Activated naive CD8-positive, alpha-beta T cell treated with anti-CD3 and anti-CD28 coated beads, Interleukin-2, amount 50 U/mL, for 16 hours (primary cell): ENCODE results near the gene TTC7B.

ENCODE experiments used
- DNase-seq: peaks from one replicate; pipeline ENCODE4 v3.0.0-alpha.2; 2020; ENCODE audit warnings: low read depth, low spot score

The TTC7B gene

DNA sequence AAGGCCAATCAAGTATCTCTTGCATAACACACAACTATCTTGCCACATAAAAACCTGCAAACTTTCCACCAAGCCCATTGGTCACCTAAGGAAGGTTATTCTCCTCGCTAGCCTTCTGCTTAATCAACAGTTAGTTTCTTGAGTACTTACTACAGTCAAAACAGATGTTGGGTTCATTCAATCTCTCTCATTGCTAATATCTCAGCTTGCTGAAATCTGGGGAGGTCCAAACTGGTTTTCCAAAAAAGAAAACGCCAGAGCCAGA, 74.6 kb downstream of the TTC7B start:
- no peak for DNase-seq

DNA sequence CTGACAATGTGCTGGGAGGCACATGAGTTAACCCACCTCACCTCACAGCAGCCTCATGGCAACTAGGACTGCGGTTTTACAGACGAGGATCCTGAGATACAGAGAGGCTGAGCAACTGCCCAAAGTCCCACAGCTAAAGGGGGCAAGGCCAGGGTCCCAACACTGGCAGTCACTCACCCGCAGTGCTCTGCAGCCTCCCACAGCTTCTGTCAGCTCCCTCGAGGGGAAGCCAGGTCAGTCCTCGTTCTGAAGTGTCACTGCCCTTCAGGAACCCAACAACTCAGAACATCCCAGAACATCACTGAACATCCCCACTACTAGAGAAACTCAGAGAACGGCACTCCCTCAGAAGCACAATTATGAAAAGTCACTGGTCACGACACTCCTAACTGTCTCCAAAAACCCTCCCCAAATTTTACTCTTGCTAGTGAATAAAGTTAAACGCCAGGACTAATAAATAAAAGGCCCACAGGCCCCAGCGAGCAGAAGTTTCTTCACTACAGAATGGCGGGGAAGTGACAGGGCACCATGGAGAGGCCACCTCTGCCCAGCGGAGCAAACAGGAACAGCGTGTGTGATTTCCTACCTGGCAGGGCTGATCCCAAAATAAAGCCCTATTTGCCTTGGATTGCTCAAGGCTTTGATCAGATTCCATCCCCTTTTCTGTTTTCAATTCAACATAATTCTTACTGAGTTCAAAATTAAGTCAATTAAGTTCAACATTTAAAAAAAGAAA, 75.1 kb downstream of the TTC7B start:
- no peak for DNase-seq

DNA sequence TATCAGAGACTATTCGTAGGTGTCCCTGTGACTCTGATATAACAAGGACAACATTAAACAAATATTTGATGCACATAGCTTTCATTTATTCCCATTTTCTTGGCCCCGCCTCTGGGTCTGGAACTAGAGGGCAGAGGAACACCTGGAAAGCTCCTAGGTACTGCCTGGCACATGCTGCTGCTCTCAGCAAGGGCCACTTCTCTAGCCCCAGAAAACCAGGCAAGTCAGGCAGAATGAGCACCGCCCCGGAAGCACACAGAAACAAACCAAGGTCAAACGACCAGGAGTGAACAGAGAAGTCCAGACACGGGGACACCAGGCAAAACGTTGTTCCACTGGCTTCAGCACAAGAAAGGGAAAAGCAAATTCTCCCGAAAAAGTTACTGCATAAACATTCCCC, 76.1 kb downstream of the TTC7B start:
- no peak for DNase-seq

DNA sequence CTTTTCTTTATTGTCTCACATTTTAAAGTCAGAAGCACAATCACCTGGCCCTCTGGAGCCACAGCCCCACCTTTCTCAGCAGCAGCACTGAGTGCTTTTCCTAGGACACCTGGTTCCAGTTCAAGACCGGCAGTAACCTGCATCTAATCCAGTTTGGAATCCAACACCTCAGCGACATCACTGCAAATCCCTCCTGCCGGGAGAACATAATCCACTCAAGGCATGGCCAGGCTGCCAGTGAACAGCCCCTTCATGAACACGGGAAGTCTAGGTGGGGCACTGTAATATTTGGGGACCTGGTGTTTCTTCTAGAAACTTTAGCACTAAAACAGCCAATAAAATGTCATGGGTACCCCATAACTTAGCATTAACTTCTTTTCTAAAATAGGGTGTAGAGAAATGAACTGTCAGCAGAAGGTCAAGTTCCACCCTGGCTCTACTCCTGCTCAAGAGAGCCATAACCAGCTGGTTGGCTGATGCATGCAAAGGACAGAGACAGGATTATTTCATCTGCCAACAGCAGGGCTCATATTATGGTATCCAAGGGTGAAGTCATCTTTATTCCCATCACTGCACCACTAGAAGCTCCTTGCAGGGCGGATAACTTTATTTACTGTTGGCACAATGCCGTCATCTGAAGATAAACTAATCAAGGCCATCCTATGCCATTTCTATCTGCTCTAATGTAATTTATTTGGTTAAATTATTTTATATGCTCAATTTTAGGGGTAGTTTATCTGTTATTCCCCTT, 76.7 kb downstream of the TTC7B start:
- no peak for DNase-seq

DNA sequence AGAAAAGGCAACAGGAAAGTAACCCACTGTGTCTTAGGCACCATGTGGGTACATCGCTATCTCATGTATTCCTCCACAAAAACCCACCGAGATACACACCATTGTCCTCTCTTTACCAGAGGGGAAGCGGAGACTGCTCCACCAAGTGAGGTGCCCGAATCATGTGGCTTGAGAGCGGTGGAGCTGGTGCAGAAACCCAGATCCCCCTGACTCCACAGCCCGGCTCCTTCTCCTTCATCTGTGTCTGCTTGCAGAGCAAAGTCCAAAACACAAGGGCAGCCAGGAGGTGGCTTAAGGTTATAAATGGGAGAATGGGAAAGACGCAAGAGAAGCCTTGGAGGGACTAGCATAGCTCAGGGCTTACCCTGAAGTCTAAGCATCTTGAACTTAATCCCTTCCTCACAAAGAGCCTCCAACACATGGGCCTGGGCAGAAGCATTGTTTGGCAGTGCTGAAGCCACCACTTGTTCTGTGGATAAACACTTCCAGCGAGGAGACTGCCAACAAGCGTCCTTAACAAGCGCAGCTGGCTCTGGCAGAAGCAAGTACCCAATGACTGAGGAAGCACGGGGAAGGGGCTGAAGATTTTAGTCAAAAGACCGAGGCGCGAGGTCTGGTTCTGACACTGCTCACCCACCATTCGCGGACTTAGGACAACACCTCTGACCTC, 83.0 kb downstream of the TTC7B start:
- no peak for DNase-seq

DNA sequence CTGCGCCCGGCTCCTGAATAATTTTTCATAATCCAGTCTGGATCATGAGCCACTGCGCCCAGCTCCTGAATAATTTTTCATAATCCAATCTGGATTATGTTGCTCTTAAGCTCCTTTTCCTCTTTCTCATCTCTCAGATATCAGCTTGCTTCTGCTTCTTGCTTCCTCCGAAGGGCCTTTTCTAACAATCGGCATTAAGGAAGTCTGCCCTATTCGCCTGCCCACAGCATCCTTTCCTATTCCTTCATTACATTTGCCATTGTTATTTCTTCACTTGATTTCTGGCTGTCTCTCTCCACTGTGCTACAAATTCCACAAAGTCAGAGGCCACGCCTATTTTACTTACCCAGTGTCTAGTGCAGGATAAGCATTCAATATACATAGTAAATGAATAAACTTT, 83.5 kb downstream of the TTC7B start:
- no peak for DNase-seq

DNA sequence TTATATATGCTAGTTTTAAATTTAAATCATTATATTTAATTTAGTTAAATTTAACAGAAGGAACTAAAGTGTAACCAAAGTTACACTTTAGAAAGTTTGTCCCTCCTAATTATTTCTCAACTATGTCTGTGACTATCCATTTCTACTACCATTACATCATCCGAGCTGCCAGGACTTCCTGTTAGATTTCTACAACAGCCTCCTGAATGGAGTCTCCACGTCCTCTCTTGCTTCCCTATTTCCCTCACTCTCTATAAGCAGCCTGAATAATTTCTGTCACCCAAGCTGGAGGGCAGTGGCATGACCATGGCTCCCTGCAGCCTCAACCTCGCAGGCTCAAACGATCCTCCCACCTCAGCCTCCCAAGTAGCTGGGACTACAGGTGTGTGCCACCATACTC, 84.1 kb downstream of the TTC7B start:
- no peak for DNase-seq

DNA sequence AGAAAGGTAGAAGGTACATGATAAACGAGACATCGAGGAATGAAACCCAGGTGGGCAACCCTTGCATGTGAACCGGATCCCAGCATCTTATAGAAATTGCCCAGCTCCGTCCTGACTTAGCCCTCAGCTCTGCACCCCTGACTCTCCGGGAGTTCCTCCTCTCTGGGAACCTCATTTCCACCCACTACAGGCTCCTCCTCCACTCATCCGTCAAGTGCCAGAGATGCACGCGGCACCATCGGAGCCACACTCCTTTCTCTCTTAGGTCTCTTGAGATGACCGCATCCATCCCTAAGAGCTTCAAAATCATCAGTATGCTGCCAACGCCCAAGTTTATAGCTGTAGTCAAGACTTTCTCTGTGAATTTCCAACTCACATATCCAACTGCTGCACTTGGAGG, 84.7 kb downstream of the TTC7B start:
- DNase-seq = no peak

DNA sequence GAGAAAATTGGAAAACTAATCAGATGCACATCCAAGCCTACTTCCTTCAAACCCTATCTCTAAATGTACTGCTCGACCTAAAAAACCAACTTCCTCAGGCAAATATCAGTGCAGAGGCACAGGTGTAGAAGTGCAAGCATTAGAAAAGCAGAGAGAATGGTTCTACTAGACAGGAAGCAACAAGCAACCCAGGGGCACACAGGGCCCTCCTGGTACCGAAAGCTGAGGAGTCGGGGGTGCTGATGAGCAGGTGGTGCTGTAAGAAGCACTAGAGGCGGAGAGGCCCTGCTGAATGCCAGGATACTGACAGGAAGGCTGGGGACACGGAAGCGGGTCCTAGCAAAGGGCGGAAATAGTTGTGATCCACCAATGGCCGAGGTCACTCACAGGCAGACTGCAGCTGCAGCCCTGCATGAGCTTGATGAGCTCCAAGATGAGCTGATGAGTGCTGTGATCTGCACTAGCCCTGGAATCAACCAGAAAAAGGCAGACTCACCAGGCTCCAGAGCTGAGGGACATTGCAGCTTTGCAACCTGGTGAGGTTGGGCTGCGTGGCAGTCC, 85.9 kb downstream of the TTC7B start:
- DNase-seq = no peak

DNA sequence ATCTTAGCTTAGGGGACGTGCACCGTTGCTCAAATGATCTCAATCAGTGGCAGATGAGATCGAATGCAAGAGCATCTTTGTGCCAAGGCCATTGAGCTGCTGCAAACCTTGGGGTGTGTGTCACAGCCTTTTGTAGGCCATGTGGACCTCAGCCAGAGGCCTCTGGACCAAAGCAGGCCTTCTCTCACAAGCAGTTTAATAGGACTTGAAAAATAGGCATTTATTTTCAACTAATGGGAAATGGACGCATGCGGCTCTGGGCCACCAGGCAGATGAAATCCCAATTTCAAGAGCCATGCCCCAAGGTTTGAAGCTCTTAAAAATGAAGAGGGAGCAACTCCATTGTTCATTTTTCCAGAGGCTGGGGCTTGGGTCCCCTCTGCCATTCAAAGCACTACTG, 87.3 kb downstream of the TTC7B start:
- no peak for DNase-seq

DNA sequence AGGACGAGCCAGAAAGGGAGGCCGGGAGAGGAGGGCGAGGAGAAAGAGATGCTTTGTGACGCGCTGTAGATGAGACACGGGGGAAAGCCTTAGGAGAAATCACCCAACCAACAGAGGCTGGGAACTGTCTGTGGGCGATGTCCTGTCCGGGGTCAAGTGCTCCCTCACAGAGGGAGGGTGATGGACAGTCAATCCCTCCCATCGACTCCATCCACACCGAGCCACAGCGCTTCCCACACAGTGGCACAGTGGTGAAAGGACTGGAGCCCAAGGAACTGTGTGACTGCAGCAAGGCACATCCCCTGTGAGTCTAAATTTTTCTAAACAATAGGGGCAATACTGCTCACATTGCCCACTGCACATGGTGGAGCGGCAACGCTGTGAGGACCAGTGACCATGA, 89.1 kb downstream of the TTC7B start:
- no peak for DNase-seq

DNA sequence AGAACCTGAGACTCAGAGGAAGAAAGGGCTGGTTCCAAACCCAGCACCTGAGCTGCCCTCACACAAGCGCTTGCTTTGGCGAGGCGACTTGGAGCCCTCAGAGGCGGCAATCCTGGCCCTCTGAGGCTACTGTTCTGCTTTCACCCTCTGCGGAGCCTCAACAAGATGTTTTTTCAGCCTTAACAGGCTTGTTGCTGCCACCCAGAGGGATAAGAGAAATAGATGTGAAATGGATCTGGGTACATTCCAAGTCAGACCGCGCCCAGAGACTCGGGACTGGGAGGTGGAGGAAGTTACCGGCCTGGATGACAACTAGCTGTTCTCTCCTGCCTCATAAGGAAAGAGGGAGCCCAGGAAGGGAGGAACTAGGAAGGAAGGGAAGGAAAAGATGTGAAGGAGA, 89.6 kb downstream of the TTC7B start:
- DNase-seq = no peak

DNA sequence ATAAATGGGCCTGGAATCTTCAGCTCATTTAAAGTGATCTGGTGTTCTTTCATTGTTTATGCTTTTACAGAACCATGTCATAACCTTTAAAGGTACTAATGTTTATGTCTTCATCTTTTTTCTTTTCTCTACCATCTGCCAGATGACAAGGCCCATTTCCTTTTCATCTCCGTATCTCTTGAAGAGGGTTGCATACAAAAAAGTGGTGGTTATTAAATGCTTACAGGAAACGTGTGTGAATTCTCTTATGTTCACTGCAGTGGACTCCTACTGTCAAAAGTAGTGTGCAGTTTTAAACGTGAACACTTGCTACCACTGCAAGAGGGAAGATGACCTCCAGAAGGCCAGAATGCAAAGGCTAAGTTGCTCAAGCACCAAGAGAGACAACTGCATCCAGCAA, 91.4 kb downstream of the TTC7B start:
- DNase-seq = no peak

DNA sequence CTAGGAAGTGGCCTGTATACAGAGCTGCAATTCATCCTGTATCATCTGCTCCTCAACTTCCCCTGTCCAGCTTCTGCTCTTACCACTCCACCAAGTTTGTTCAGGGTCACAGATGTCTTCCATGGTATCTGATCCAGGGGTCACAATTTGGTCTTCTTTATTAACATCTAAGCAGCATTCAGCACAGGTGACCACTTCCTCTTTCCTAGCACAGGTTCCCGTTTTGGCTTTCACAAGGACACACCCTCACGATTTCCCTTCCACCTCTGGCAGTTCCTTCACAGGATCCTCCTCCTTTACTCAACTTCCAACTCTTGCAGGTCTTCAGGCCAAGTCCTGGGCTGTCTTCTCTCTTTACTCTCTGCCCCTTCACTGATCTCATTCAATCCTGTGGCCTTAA, 93.6 kb downstream of the TTC7B start:
- DNase-seq = no peak

DNA sequence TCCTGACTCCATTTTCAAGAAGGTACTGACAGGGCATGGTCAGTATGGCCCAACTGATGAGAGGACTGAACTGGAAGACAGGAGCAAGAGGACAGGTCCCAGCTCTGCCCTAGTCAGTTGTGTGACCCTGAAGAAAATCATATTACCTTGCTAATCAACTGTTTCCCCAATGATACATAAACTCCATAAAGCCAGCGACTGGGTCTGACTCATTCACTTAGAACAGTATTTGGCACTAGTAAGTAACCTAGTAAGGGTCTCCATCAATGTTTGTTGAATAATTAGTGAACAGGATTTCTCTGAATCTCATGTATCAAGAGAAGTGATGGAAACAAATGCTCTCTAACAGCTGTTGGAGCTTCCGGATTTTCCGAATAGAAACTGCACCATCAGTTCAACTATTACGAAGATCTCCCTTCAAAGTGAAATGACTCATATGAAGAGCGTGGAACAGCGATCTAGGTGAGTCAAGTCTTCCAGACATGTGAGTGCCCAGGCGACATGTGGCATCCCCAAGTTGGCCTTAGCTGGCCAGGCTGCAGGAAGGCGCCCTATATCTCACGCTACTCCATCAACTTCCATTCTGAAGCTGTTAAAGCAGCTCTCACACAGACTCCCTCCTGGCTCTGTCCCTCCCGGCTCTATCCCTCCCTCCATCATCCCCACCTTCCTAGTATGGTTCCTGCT, 94.5 kb downstream of the TTC7B start:
- no peak for DNase-seq

DNA sequence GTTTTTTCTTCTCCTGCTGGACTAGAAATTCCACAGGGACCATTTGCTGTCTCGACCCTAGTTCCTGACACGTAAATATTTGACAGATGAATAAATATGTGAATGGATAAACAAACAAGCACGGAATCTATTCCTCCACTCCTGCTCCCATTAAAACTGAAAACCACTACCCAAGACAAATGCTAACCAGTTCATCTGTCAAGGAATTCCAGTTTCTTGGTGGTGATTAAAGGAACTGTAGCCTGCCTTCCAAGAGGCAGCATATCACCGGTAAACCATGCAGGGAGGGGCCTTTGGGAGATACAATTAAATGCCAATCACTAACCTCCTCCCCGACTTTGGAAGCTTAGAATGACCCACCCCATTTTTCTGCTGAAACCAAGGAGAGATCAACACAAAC, 95.4 kb downstream of the TTC7B start:
- no peak for DNase-seq

DNA sequence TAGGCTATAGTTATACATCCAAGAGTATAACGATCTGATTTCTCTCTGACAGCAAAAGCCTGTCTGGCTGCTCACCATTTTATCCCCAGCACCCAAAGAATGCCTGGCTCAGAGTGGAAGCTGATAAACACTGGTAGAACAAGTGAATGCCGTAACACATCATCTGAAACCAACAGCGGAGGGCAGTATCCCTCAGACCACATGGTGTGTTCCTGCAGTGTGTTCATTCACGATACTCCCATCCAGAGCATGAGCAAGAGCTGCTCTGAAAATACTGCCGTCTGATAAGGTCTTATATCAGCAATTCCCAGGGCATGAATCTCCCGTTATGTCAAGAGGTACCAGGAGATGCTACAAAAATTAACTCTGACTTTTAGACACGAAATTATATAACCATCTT, 95.9 kb downstream of the TTC7B start:
- no peak for DNase-seq

DNA sequence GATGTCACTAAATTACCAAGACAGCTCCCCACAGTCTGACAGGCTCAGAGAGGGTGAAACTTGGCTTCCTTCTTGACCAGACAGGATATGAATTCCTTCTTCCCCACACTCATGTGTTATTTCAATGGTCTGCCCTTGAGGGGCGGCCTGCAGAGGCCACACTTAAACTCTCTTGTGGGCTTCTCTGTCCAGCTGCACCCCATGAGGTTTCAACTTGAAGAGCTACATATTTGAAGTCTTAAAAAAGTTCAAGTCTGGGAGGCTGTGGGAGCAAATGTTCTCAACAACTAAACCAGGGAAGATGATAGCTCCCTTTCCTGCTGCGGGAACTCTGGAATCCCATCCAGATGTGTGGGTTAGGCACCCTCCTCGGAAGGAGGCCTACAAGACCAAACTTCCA, 98.3 kb downstream of the TTC7B start:
- DNase-seq = no peak

DNA sequence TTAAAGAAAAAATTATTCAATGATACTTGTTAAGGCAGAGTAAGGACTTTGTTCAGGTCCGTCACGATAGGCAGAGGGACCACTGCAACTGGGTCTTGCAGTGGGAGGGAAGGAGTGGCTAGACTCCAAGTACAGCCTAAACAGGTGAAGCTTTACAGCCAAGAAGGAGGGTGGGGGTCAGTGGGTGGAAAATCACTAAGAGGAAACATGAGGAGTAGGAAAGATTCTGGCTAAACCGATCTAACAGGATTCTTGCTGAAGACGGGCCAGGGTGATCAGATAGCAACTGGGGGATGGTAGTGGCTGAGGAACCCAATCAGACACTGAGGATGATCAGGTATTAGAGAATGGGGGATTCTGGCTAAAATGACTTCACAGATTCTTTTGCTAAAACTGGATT, 100.2 kb downstream of the TTC7B start:
- DNase-seq = no peak

DNA sequence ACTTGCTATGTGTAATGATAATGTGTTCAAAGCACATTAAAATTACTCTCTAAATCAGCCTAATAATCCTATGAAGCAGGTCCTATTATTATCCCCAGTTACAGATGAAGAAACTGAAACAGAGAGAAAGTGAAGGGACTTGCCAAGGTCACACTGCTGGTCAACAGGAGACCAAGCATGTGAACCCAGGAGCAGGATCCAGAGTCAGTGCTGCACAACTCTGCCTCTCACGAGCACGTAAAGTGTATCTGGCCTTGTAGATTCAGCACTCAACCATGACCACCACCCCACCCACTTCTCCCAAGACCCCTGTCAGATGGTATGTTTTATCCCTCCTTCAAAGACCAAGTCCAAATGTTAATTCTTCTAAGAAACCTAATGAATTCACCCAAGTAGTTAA, 100.7 kb downstream of the TTC7B start:
- no peak for DNase-seq

DNA sequence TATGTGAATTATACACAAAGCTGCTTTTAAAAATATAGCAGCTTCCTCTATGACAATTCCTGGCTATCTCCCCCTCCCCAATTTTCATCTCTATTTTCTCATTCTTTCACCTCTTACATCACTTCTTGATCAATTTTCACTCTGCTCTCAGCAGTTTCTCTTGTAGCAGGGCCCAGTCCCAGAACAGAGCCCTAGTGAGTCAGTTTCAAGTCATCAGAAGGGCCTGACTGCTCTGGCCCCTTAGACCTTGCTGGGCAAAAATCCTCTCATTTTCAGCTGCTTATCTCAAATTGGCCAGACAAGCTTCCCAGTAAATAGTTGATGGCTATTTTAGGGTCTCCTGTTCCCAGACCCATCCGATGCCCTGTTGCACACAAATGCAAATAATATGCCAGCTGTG, 101.4 kb downstream of the TTC7B start:
- no peak for DNase-seq

DNA sequence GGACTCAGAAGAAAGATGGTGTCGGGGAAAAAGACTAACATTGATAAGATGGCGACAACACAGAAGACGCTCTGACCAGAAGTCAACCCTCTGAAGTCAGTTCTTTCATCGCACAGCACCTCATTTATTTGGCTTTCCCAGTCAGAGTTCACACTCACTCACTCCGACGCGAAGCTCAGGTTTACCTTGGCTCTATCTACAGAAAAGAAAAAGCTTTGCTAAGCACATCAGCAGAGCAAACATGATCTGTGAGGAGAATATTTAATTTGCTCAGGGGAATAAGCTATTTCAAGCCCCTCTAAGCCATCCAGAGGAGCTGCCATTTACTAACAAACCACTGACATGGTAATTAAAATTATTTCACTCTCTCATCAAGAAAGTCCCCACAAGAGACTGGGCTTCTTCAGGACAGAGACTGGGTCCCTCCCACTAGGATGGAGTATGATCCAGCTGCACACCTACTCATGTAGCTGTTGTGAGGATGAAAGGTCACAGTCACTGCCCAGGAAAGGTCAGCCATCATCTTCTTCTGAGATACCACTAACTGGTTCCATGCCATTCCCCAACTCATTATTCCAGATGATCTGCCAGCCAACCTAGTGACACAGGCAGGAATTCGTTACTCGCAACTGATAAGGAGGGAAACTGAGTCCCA, 111.4 kb downstream of the TTC7B start:
- no peak for DNase-seq
